SJCRH30 (cell line): ENCODE measurements around the gene UBE2G2. TPM values are rescaled to one million over a fixed set of nuclear protein-coding genes. Genes with fewer than 3 reads are reported as not detected.

Experiments
- DNase-seq, 2 experiments: peaks; one replicate each; pipeline ENCODE4 v3.0.0-alpha.2; 2015 to 2020
- H3K27ac ChIP-seq: fragments of 250-450 bp; sonication (Bioruptor Pico); 2 replicates; pipeline ENCODE4 v1.5.1; 2020; ENCODE audit warnings: mild to moderate bottlenecking, moderate library complexity
- H3K27me3 ChIP-seq: fragments of 250-450 bp; sonication (Bioruptor Pico); 2 replicates; pipeline ENCODE4 v1.5.1; 2020; ENCODE audit warnings: mild to moderate bottlenecking, moderate library complexity
- H3K36me3 ChIP-seq: fragments of 250-450 bp; sonication (Bioruptor Pico); 2 replicates; pipeline ENCODE4 v1.5.1; 2020; ENCODE audit warnings: mild to moderate bottlenecking, moderate library complexity
- H3K4me1 ChIP-seq: fragments of 250-450 bp; sonication (Bioruptor Pico); 2 replicates; pipeline ENCODE4 v1.5.1; 2020; ENCODE audit warnings: mild to moderate bottlenecking, moderate library complexity
- H3K4me3 ChIP-seq: fragments of 250-450 bp; sonication (Bioruptor Pico); 2 replicates; pipeline ENCODE4 v1.5.1; 2020; ENCODE audit warnings: mild to moderate bottlenecking, moderate library complexity
- H3K9me3 ChIP-seq: fragments of 250-450 bp; sonication (Bioruptor Pico); replicated peaks from 2 replicates; pipeline ENCODE4 v1.5.1; 2020; ENCODE audit warnings: mild to moderate bottlenecking, moderate library complexity
- total RNA-seq: library from RNA; depleted of rRNA; stranded (reverse); fragments of >200 nt; shearing (Covaris generic); gene quantifications from 2 replicates; pipeline ENCODE4 v1.2.3, GENCODE V29; 2014

The UBE2G2 gene
- total RNA-seq, 1 experiment from 2014 or later, result 90.5 TPM

GRCh38 chr21:44813727-44814126 is 12.1 kb upstream of the UBE2G2 start:
- Histone ChIP-seq H3K27me3 (no peaks in the 10 kb centered on the region), H3K4me3 (no peak overlapping the region), H3K27ac (no peak overlapping the region), H3K36me3 (peaks cover 3% of the 10 kb centered on the region; the same call in 1 of the 2 replicates), H3K4me1 (no peaks in the 10 kb centered on the region; the same call in 1 of the 2 replicates), H3K9me3 (no peaks in the 10 kb centered on the region)
- DNase-seq, result no peak

GRCh38 chr21:44813149-44813548 is 11.5 kb upstream of the UBE2G2 start:
- Histone ChIP-seq H3K4me1 (no peaks in the 10 kb centered on the region; the same call in 1 of the 2 replicates), H3K27ac (no peak overlapping the region), H3K27me3 (no peaks in the 10 kb centered on the region), H3K4me3 (no peak overlapping the region), H3K9me3 (no peaks in the 10 kb centered on the region), H3K36me3 (peaks cover 7% of the 10 kb centered on the region; the same call in 1 of the 2 replicates)
- DNase-seq, result no peak

- no peaks in the 10 kb centered on the region; the same call in 1 of the 2 replicates for H3K4me1 ChIP-seq
- no peaks in the 10 kb centered on the region for H3K9me3 ChIP-seq
- H3K27me3 ChIP-seq, result no peaks in the 10 kb centered on the region
- H3K36me3 ChIP-seq, result peaks cover 7% of the 10 kb centered on the region; the same call in 1 of the 2 replicates
- no peak overlapping the region for H3K4me3 ChIP-seq
- no peak for DNase-seq
- H3K27ac ChIP-seq, result no peak overlapping the region
Observed at GRCh38 chr21:44812640-44813039, 11.0 kb upstream of the UBE2G2 start.

GRCh38 chr21:44810779-44811178 is 9.2 kb upstream of the UBE2G2 start:
- Histone ChIP-seq H3K9me3 (no peaks in the 10 kb centered on the region), H3K4me1 (no peaks in the 10 kb centered on the region), H3K4me3 (no peak overlapping the region), H3K27me3 (no peaks in the 10 kb centered on the region), H3K27ac (no peak overlapping the region), H3K36me3 (peaks cover 14% of the 10 kb centered on the region)
- DNase-seq, result no peak

GRCh38 chr21:44805859-44806258 is 4.2 kb upstream of the UBE2G2 start:
- no peaks in the 10 kb centered on the region for H3K4me1 ChIP-seq
- no peak overlapping the region for H3K27ac ChIP-seq
- H3K36me3 ChIP-seq, result peaks cover 39% of the 10 kb centered on the region
- H3K27me3 ChIP-seq, result no peaks in the 10 kb centered on the region
- H3K9me3 ChIP-seq, result no peaks in the 10 kb centered on the region
- no peak overlapping the region for H3K4me3 ChIP-seq
- no peak for DNase-seq

GRCh38 chr21:44805226-44805625 is 3.6 kb upstream of the UBE2G2 start:
- DNase-seq, result no peak
- no peak overlapping the region for H3K27ac ChIP-seq
- no peak overlapping the region for H3K4me3 ChIP-seq
- H3K36me3 ChIP-seq, result peaks cover 44% of the 10 kb centered on the region
- no peaks in the 10 kb centered on the region for H3K27me3 ChIP-seq
- peaks cover 4% of the 10 kb centered on the region for H3K4me1 ChIP-seq
- H3K9me3 ChIP-seq, result no peaks in the 10 kb centered on the region

- H3K36me3 ChIP-seq, result peaks cover 48% of the 10 kb centered on the region
- no peak for DNase-seq
- H3K4me1 ChIP-seq, result peaks cover 8% of the 10 kb centered on the region
- no peak overlapping the region for H3K27ac ChIP-seq
- H3K9me3 ChIP-seq, result no peaks in the 10 kb centered on the region
- no peak overlapping the region for H3K4me3 ChIP-seq
- H3K27me3 ChIP-seq, result no peaks in the 10 kb centered on the region
Observed at GRCh38 chr21:44804762-44805161, 3.1 kb upstream of the UBE2G2 start.

GRCh38 chr21:44803651-44804050 is 2.0 kb upstream of the UBE2G2 start:
- no peaks in the 10 kb centered on the region for H3K27me3 ChIP-seq
- H3K27ac ChIP-seq, result no peak overlapping the region
- H3K4me3 ChIP-seq, result no peak overlapping the region
- DNase-seq, result no peak
- H3K4me1 ChIP-seq, result peaks cover 8% of the 10 kb centered on the region
- peaks cover 55% of the 10 kb centered on the region for H3K36me3 ChIP-seq
- H3K9me3 ChIP-seq, result no peaks in the 10 kb centered on the region

GRCh38 chr21:44802396-44803153 is 955 bp upstream of the UBE2G2 start:
- peak; percentile 32 to 36 for DNase-seq
- peak overlapping the region; percentile 84 for H3K27ac ChIP-seq
- H3K4me3 ChIP-seq, result peak overlapping the region; percentile 98
- peaks cover 8% of the 10 kb centered on the region for H3K4me1 ChIP-seq
- H3K9me3 ChIP-seq, result no peaks in the 10 kb centered on the region
- H3K36me3 ChIP-seq, result peaks cover 63% of the 10 kb centered on the region
- no peaks in the 10 kb centered on the region for H3K27me3 ChIP-seq

- no peaks in the 10 kb centered on the region for H3K9me3 ChIP-seq
- DNase-seq, result peak in 1 of 2 experiments; percentile 55
- H3K36me3 ChIP-seq, result peaks cover 67% of the 10 kb centered on the region
- peaks cover 8% of the 10 kb centered on the region for H3K4me1 ChIP-seq
- H3K27ac ChIP-seq, result peak overlapping the region; percentile 84
- no peaks in the 10 kb centered on the region for H3K27me3 ChIP-seq
- H3K4me3 ChIP-seq, result peak overlapping the region; percentile 98
Observed at GRCh38 chr21:44800971-44801467, 601 bp downstream of the UBE2G2 start.

GRCh38 chr21:44800103-44800502 is 1.5 kb downstream of the UBE2G2 start:
- Histone ChIP-seq H3K4me3 (peak overlapping the region; percentile 98), H3K27ac (no peak overlapping the region), H3K36me3 (peaks cover 59% of the 10 kb centered on the region), H3K9me3 (no peaks in the 10 kb centered on the region), H3K4me1 (peaks cover 8% of the 10 kb centered on the region), H3K27me3 (no peaks in the 10 kb centered on the region)
- DNase-seq, result no peak

- DNase-seq, result no peak
- H3K27me3 ChIP-seq, result no peaks in the 10 kb centered on the region
- no peak overlapping the region for H3K27ac ChIP-seq
- peaks cover 59% of the 10 kb centered on the region for H3K36me3 ChIP-seq
- no peak overlapping the region for H3K4me3 ChIP-seq
- H3K4me1 ChIP-seq, result peaks cover 8% of the 10 kb centered on the region
- H3K9me3 ChIP-seq, result no peaks in the 10 kb centered on the region
Observed at GRCh38 chr21:44799646-44800045, 2.0 kb downstream of the UBE2G2 start.

GRCh38 chr21:44797775-44798174 is 3.8 kb downstream of the UBE2G2 start:
- H3K36me3 ChIP-seq, result peaks cover 44% of the 10 kb centered on the region
- H3K27me3 ChIP-seq, result no peaks in the 10 kb centered on the region
- no peaks in the 10 kb centered on the region for H3K9me3 ChIP-seq
- H3K4me1 ChIP-seq, result peaks cover 8% of the 10 kb centered on the region
- DNase-seq, result no peak
- H3K4me3 ChIP-seq, result no peak overlapping the region
- H3K27ac ChIP-seq, result no peak overlapping the region

- DNase-seq, result no peak
Observed at GRCh38 chr21:44795342-44795741, 6.3 kb downstream of the UBE2G2 start.

GRCh38 chr21:44793592-44794374 is 7.8 kb downstream of the UBE2G2 start:
- no peaks in the 10 kb centered on the region for H3K9me3 ChIP-seq
- H3K27ac ChIP-seq, result no peak overlapping the region
- DNase-seq, result no peak
- no peak overlapping the region for H3K4me3 ChIP-seq
- no peaks in the 10 kb centered on the region for H3K4me1 ChIP-seq
- peaks cover 46% of the 10 kb centered on the region for H3K36me3 ChIP-seq
- no peaks in the 10 kb centered on the region for H3K27me3 ChIP-seq

More at GRCh38 chr21:44795342-44795741, 6.3 kb downstream of the UBE2G2 start:
- no peak overlapping the region for H3K4me3 ChIP-seq
- peaks cover 5% of the 10 kb centered on the region; the same call in 1 of the 2 replicates for H3K4me1 ChIP-seq
- H3K36me3 ChIP-seq, result peaks cover 58% of the 10 kb centered on the region
- no peak overlapping the region for H3K27ac ChIP-seq
- no peaks in the 10 kb centered on the region for H3K27me3 ChIP-seq
- H3K9me3 ChIP-seq, result no peaks in the 10 kb centered on the region
